ENCODE measurements around the gene ZNF584.

ZNF584 gene

GRCh38 chr19:58386576-58387337, 21.7 kb upstream of the ZNF584 start, which contains the start of gene RPS5:
Gene RPS5 (plus strand): TSS chr19:58387269. CDS start chr19:58388138, 869 bp downstream.
- DNase-seq, result peak; percentile 99

DNA sequence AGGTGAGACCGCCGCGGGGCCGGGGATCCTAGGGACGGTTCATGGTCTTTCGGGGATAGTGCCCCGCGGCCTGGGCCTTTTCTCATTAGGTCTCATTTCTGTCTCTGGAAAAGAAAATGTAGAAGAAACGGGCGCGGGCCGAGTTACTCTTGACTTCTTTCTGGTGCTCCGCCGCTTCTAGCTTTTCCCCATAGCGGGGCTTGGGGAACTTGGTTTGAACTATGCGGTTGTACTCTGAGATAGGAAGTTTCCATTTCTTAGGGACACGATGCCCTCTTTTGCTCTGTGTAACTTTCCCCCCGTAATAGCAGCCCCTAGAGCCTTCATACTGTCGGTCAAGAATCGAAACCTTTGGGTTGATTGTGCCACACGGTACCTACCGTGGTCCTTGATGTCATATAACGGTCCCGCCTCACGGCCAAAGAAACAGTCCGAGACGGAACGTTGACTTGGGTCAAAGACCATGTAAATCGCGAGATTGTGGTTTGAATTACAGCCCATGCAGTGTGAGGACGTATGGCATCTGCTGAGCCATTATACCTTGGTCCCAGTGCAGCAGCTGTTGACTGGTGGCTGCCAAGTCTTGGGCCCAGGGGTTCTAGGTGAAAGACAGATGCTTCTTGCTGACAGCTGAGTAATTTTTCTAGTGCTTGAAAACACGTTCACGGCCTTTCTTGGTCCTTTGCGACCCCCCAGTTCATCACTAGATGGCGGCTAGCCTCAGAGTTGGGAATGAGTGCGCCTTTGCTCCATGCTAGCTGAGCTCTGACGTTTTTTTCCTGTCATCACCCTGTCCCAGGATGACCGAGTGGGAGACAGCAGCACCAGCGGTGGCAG, 20.9 kb upstream of the ZNF584 start:
- peak; percentile 50 for DNase-seq

DNA sequence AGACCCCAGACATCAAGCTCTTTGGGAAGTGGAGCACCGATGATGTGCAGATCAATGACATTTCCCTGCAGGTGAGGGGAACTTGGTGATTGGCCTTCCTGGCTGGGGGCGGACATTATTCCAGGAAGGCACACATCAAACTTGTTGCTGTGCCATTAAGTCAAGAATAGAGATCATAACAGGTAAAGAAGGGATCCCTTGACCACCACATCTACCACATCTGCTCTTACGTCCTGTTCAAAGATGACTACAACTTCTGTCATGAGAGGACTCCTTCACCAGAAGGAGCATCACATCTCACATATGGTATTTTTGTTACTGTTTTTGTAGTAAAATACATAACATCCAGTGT, 20.3 kb upstream of the ZNF584 start:
- no peak for DNase-seq

GRCh38 chr19:58392945-58393724, 15.3 kb upstream of the ZNF584 start:
- peak; percentile 48 for DNase-seq

- no peak for DNase-seq
Observed at GRCh38 chr19:58393725-58394033, 14.8 kb upstream of the ZNF584 start.

GRCh38 chr19:58394821-58395219, 13.6 kb upstream of the ZNF584 start:
- DNase-seq, result no peak

DNA sequence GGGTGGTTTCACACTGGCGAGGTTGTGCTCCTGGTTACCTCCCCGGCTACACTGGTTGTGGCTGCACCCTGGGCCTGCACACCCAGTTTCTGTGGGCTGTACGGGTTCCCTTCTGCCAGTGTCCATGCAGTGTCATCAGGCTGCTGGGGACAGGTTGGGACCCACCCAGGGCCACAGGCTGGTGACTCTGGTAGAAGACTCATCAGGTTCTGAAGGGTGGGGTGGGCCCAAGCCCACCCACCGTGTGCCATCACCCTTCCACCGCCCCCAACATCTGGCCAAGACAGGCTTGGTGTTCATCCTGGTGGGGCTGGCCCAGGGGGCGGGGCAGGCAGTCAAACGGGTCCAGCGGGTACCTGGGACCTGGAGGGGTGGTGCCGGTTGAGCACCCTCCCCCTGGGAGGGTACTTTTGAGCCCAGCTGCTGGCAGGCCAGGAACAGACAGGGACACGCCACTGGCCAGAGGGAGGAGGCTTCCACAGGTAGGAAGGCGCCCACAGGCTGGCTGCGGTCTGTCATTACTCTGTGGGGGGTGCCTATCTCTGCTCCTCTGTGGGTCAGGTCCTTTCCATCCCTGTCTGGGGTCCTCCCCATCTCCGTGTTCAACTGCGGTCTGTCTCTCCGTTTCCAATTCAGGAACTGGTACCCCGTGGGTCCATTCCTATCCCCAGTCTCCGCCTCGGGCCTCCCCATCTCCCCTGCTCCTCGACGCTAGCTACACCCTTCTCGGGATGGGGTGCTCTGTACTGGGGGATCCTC, 13.1 kb upstream of the ZNF584 start, which contains the start of gene RNF225:
Gene RNF225 (plus strand): TSS at position 437 of the 759 bp plus-strand sequence. CDS start 434 bp downstream, outside the sequence.
- peak; percentile 94 for DNase-seq

GRCh38 chr19:58395979-58396627, 12.3 kb upstream of the ZNF584 start:
- DNase-seq, result peak; percentile 61

DNA sequence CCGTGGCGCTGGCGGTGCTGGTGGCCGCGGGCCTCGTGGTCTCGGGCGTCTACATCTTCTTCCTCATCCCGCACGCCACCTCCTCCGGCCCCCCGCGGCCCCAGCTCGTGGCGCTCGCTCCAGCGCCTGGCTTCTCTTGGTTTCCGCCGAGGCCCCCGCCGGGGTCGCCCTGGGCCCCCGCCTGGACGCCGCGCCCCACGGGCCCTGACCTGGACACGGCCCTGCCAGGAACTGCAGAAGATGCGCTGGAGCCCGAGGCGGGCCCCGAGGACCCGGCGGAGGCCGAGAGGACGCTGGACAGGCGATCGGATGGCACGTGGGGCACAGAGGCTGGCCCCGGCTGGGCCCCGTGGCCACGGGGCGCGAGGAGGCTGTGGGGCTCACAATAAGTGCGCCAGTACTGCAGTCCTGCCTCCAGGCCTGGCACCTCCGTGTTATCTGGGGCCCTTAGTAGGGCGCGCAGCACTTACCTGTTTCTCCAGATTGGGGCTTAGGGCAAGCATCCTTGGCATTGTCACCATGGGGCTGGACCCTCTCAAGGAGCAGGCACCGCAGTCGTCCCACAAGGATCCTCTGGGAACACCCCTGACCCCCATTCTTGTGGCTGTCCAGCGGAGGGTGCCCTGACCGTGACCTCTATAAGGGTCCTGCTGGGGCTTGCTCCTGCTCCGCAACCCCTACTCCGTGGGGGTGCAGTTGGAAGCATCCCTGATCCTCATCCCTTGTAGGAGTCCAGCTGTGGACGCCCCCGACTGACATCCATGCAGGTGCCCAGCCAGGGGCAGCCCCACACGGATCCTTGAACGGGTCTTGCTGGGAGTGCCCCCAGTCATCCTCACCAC, 11.5 kb upstream of the ZNF584 start:
- no peak for DNase-seq

GRCh38 chr19:58397533-58398037, 10.9 kb upstream of the ZNF584 start:
- DNase-seq, result no peak

GRCh38 chr19:58398087-58398486, 10.4 kb upstream of the ZNF584 start:
- DNase-seq, result no peak

DNA sequence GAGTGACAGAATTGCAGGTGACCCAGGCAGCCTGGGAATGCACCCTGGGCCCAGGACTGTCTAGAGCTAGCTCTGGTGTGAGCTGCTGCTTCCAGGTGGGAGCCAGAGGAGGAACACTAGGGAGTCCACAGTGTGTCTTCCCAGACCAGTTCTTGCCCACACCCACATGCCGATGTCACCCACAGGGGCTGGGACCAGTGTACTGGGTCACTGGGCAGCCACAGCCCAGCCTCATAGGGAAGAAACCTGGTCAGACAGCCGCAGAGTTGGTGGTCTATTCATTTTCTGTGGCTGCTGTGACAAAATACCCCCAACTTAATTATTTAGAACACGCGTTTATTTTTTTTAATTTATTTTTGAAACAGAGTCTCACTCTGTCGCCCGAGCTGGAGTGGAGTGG, 9.9 kb upstream of the ZNF584 start:
- DNase-seq, result no peak

DNA sequence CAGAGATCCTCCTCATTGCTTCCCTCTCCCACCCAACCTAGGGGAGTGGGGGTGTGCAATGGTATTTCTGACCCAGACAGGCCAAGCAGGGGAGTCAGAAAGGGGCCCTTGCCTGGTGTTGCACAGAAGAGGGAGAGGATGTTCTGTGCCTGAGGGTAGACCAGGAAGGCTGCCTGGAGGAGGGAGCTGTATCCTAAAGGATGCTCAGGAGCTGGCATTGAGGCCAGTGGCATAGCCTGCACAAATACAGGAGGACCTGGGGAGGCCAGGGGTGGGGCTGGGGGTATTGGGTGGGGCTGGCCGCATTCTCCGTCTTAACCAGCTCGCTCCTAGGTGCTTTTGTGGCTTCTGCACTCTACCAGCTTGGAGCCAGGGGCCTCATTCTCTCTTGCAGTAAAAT, 8.5 kb upstream of the ZNF584 start:
- DNase-seq, result no peak

DNA sequence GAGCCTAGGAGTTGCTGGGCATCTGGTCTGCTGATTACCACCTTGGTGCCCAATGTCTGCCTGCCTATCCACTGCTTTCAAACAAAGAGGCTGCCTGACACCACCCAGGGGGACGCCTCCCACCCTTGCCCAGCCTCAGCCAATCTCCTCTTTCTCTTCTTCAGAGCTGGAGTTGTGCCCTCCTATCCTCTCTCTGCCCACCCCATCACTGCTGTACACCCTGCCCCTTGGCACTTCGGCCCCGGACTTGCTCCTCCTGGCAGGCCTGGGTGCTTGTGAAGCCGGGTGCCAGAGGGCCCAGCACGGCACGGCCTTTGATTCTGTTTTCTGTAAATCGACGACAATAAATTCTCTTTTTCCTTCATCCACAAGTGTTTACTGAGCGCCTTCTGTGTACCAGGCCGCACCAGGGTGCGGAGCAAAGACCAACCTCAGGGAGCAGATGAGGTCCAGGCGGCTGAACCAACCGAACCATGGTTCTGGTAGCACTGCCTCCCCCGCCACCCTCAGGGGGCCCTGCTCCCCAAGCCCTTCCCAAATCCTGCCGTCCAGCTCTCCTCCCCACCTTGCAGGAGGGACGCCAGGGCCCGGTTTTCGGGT, 8.0 kb upstream of the ZNF584 start:
- peak; percentile 48 for DNase-seq

GRCh38 chr19:58400916-58401839, 7.3 kb upstream of the ZNF584 start:
- DNase-seq, result peak; percentile 100

DNA sequence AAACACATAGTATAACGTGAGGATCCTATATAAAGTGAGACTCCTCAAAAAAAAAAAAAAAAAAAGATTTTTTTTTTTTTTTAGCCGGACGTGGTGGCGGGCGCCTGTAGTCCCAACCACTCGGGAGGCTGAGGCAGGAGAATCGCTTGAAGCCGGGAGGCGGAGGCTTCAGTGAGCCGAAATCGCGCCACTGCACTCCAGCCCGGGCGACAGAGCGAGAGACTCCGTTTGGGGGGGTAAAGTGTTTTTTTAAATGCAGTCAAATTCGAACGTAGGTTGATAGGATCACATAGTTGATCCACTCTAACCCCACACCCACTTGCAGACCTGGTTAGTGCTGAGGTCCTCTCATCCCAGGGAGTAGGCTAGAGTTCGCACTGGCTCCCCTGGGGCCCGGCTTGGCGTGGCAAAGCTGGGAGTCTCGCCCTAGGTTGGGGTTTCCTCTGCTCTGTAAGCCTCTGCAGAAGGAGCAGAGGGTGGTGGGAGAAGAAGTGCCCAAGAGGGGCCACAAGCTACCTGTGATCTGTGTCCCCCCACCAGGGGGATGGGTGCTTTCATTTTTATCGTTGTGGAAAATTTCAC, 6.5 kb upstream of the ZNF584 start:
- peak; percentile 58 for DNase-seq

- peak; percentile 42 for DNase-seq
Observed at GRCh38 chr19:58403920-58404478, 4.5 kb upstream of the ZNF584 start.

GRCh38 chr19:58406818-58407657, 1.4 kb upstream of the ZNF584 start:
- peak; percentile 36 for DNase-seq
